Thyroid gland (tissue), 4 donors: ENCODE measurements around the gene IFI44L.

Experiments used
- POLR2A ChIP-seq, 2 donors: fragments of 450-650 bp; IDR thresholded peaks; one replicate each; pipeline ENCODE4 v1.6.1; 2017; ENCODE audit warnings: antibody characterized with exemption in 2 of 2, mild to moderate bottlenecking in 2 of 2, moderate library complexity in 1 of 2
- TF ChIP-seq, protein P1 (sequence below), 6 experiments: fragments of 200-600 bp in 3 of 6; fragments of 450-650 bp in 3 of 6; sonication (generic) in 3 of 6; IDR thresholded peaks; one replicate each; pipeline ENCODE4 v1.5.1; 2016 to 2019; ENCODE audit warnings: antibody characterized with exemption in 6 of 6, mild to moderate bottlenecking in 2 of 6, inconsistent platforms in 1 of 6, moderate library complexity in 1 of 6

DNA sequence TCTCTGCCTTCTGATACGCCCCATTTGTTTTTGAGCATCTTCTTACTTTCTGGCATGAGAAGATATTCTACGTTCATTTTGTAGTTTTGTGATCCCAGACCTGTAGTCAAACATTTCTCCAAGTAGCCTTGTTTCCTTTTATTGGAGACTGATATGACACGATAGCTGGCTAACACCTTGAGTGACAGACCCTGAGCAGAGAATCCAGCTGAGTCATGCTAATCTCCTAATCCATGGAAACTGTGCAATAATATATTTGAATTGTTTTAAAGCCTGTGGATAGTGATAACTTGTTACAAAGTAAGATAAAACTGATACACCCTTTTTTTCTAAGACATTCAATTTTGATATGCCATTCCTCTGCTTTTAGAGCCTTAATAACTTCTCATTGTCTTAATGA lies 1.2 kb upstream of the IFI44L start:
- TF ChIP-seq, protein P1, sequence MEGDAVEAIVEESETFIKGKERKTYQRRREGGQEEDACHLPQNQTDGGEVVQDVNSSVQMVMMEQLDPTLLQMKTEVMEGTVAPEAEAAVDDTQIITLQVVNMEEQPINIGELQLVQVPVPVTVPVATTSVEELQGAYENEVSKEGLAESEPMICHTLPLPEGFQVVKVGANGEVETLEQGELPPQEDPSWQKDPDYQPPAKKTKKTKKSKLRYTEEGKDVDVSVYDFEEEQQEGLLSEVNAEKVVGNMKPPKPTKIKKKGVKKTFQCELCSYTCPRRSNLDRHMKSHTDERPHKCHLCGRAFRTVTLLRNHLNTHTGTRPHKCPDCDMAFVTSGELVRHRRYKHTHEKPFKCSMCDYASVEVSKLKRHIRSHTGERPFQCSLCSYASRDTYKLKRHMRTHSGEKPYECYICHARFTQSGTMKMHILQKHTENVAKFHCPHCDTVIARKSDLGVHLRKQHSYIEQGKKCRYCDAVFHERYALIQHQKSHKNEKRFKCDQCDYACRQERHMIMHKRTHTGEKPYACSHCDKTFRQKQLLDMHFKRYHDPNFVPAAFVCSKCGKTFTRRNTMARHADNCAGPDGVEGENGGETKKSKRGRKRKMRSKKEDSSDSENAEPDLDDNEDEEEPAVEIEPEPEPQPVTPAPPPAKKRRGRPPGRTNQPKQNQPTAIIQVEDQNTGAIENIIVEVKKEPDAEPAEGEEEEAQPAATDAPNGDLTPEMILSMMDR (IDR thresholded peaks at IDR 0.05), result no peak
- TF ChIP-seq POLR2A (IDR thresholded peaks at IDR 0.05), result no peak
